NCI-H1048 (cell line): Measurements from ENCODE around the gene TNS3.
"Not testable (repeated sequence)": the region's sequence is repeated elsewhere in the genome, so short reads cannot be mapped to it uniquely, and the experiment has no call there.

Source experiments
- DNase-seq: peaks from one replicate; lab custom pipeline; 2025; lab: John Stamatoyannopoulos, UW

The TNS3 gene

GRCh38 chr7:47471358-47471703, 110.6 kb downstream of the TNS3 start:
- DNase-seq: no peak

DNA sequence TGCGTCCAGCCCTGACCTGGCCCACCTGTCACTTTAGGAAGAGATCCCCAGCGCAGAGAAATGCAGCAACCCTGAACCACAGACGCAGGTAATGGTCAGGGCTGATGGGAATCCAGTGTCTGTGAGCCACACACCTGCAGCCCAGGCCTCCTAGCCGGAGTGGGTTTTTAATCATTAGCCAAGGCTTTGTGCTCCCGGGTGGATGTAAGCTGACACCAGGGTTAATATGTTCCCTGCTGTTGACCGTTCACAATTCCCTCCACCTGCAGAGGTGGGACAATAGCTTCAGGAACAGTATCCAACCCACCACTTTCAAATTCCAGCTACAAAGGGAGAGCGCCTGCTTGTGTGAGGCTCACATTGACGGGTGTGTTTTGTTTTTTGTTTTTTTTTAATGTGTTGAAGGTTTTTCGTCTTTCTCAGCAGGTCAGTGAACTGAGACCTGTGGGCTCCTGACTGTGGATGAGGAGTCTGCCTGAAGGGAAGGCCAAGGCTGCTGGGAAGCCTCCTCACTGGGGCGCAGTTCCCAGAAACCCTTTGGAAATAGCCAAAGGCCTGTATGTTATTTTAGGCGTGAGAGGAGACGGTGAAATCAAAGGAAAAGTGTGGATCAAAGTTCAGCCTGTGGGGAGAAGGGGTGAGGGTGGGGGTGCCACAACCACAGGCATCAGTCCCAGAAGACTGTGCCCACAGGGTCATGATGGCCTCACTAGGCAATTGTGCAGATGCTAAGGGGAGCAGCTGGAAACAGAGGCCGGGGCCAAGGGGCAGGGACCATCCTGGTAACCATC, 111.1 kb downstream of the TNS3 start:
- DNase-seq: no peak

- not testable (repeated sequence) for DNase-seq
These were observed 112.1 kb downstream of the TNS3 start for GRCh38 chr7:47469846-47470245.

DNA sequence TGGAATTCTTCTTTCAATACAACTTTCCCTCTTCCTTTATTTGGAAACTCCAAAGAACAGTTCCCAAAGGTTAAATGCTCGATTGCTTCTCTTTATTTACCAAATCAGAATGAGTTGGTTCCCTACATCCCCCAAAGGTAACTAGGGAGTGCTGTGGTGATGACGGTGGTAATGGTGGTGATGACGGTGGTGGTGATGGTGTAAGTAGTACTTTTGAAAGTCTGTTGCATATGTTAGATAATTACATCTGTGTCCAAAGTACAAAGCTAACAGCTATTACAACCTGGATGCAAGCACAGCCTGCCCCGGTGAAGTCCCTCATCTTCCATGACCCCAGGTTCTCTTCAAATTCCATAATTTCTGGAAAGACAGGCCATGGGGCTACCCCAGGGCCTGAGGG, 115.1 kb downstream of the TNS3 start:
- DNase-seq: no peak

DNA sequence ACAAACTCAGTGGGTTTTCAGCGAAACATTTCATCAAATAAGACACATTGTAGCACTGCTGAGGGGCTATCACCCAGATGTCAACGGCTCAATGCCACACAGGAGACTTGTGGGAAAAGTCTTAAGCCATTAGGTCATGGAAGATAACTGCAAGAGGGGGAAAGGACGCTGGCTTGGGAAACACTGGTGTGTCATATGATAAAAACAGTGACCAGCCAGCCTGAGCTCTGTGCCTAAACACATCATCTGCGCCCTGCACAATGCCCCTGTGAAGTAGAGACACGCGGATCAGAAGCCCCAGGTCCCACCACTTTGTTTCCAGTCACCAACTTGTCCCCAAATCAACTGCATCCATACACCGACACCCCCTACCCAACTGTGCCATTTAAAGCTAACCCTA, 116.7 kb downstream of the TNS3 start:
- DNase-seq: no peak

DNA sequence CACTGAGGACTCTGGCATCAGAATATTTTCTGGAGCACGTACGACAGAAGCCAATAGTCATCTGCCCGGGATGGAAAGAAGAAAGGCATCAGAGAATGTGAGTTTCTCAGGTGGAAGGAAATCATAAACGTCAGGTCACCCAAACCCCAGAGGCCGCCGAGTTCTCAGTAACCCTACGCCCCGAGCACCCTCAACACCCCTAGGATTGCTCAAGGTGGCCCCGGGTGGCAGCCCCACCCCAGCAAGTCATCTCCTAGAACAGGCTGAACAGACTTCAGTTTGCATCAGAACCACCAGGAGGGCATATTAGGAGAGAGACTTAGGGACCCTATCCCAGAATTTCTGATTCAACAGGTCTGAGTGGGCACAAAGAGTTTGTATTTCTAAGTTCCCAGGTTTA, 117.6 kb downstream of the TNS3 start:
- no peak for DNase-seq

- DNase-seq: no peak
These were observed 120.2 kb downstream of the TNS3 start for GRCh38 chr7:47461746-47462145.

DNA sequence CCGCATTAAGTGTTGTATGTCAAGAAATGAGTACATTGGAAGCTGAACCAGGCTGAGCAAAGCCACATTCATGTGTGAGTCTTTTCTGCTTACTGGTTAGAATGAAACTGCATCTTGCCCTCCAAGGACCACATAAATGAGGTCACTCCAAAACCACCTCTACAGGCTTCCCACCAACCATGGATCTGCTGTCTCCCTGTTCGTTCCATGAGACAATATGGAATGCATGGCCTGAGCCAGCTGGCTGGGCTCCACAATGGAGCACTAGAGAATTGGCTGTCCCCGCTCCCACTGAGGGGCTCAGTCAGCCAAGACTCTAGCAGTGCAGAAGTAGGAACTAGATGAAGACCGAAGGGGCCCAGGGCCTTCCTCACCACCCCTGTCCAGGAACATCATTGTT, 120.8 kb downstream of the TNS3 start:
- no peak for DNase-seq

DNA sequence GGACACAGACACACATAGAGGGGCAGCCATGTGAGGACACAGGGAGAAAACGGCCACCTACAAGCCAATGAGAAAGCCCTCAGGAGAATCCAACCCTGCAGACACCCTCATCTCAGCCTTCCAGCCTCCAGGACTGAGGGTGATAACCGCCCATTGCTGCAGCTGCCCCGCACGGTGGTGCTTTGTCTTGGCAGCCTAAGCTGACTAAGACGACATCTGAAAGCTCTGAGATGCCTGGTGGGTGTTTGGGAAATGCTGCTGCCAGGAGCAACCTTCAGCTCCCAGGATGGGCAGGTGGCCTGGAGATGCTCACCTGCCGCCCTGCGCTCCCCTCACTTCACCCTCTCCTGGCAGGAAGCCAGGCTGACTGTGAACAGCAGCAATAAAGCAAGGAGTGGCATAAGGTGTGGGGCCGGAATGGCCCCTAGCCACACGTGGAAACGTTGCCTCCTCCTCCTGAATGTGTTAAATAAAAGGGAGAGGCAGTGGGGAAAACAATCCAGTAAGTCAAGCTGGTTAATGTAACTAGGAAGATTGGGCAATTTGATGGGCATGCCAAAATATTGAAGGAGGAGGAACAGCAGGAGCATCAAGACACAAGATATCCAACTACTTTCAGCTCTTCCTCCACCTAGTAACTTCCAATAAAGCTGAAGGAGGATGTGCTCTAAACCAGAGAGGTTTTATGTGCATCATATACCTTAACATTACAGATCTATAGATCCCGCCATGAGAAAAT, 121.5 kb downstream of the TNS3 start:
- no peak for DNase-seq

DNA sequence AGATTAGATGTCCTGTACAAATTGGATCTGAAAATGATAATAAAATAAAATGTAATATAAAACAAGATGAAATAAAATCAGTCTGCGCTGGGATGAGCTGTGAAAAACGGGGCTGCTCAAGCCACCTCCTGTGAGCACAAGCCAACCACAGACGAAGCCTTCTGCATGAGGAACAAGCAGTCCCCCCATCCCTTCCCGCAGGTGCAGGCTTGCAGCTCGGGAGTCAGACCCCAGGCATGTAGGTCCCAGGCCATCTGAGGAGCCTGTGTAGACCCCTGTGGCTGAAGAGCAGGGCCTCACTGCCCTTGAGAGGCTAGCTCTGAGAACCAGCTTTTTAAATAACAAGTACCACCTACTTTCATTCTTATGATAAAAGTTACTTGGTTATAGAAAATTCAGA, 123.4 kb downstream of the TNS3 start:
- no peak for DNase-seq

- DNase-seq: no peak
These were observed 123.9 kb downstream of the TNS3 start for GRCh38 chr7:47458057-47458456.

- DNase-seq: no peak
These were observed 125.5 kb downstream of the TNS3 start for GRCh38 chr7:47456210-47456955.

DNA sequence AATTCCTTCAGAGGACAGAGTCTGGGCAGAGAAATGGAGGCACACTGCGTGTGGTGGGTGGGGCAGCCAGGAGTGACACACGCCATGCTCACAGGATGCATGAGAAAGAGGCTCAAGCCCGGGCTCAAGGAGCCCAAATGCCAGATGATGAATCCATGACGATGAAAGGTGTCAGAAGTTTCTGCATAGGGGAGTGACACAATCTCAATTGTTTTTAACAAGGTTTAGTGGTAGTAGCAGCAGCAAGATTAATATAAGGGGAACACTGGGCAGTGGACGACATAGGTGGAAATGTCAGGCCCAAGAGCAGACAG, 126.1 kb downstream of the TNS3 start:
- DNase-seq: no peak

DNA sequence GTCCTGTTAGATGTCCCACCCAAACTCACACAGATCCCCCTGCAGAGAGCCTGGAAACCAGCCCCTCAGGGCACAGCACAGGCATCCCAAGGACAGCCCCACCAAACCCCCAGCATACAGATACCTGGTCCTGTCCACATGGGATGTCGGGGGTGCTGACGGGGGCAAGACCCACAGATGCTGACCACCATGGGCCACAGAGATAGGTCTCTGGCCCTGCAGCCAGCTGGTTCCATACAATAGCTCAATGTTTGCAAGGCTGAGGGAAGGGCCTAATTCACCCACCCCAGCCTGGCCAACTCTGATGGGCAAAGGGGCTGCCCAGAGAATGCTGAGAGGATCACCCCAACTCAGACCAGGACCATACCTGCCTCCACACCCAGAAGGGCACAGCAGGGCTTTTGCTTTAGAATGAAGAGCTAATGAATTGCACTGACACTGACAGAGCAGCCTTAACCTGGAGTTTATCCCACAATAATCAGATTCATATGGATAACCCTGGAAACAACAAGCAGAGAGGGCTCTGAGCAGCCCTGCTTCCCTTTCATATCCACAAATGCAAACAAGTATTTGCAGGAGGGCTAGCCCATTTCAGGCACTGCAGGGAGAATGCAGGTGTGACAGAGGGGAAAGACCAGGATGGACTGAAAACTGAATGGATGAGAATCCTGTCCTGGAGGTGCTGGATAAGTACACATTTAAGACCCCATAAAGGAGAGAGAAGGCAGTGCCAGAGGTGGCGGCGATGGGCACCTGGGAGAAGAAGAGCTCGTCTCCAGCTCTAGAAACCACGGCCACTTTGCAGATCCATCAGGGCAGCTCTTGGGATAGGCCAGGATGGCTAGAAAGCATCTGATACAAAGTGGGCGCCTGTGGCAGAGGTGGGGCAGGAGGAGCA, 126.7 kb downstream of the TNS3 start:
- no peak for DNase-seq

GRCh38 chr7:47454069-47454973, 127.6 kb downstream of the TNS3 start:
- no peak for DNase-seq

DNA sequence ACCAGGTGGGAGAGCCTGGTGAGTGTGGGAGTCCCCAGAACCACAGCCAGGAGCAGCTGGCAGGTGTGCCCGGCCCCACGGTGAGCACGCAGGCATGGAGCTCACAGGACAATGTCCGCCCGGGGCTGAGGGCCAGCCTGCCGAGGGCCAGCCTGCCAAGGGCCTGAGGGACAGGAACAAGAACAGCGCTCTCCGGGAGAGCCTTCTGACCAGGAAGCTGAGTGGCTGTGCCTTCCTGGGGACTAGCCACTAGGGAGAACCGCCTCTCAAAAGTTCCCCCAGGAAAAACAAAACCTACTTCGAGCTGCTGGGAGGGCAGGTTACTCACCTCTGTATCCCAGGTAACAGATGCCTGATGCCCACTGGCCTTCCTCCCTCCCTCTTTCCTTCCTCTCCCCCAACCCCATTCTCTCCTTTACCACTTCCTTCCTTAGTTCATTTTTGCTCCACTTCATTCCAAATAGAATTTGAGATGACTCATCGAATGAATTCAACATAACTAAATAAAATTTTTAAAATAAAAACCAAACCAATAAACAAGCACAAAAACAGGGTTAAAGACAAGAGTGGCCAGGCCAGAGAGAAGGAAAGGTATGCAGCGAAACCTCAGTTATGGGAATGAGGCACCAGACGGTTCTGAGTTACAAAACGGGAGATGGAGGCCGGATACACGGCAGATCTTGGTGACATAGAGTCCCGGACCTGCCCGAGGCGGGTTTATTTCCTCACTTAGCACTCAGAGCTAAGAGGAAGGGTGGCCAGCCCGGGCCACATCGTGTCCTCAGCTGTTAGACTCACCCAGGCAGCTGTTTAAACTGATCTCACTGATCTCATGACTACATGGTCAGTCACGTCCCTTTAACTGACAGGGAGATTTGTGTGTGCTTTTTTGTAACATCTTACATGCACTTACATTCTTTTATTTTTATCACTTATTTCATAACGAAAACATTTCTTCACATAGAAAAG, 128.5 kb downstream of the TNS3 start:
- DNase-seq: no peak

GRCh38 chr7:47452715-47453092, 129.2 kb downstream of the TNS3 start:
- no peak for DNase-seq

GRCh38 chr7:47452295-47452694, 129.6 kb downstream of the TNS3 start:
- DNase-seq: no peak

DNA sequence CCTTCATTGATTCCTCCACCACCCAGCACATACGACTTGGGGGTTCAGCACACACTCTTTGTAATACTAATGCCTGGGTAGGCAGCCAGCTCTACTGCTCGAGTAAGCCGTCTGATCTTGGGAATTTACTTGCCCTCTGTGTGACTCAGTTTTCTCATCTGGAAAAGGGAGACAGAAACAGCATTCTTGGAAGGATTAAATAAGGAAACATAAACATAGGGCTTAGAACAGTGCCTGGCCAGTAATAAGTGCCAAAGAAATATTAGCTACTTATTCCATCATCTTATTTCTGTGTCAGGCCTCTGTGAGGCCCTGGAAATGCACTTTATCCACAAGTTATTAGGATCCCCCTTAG, 130.1 kb downstream of the TNS3 start:
- no peak for DNase-seq
